Forelimb muscle (tissue), 1 donor: ENCODE data around the gene MATN4. TPM values are rescaled to one million over a fixed set of nuclear protein-coding genes. Genes with fewer than 3 reads are reported as not detected.

Experiments used
- DNase-seq: peaks from one replicate; pipeline ENCODE4 v3.0.0-alpha.2; 2013; ENCODE audit warnings: low read depth
- polyA plus RNA-seq: library from polyadenylated mRNA; unstranded; fragments of 120-200 nt; gene quantifications from one replicate; pipeline ENCODE4 v1.2.1, GENCODE V29; 2013; ENCODE audit not compliant: insufficient read length

Gene MATN4
- polyA plus RNA-seq, 1 donor, result 0.57 TPM

DNA sequence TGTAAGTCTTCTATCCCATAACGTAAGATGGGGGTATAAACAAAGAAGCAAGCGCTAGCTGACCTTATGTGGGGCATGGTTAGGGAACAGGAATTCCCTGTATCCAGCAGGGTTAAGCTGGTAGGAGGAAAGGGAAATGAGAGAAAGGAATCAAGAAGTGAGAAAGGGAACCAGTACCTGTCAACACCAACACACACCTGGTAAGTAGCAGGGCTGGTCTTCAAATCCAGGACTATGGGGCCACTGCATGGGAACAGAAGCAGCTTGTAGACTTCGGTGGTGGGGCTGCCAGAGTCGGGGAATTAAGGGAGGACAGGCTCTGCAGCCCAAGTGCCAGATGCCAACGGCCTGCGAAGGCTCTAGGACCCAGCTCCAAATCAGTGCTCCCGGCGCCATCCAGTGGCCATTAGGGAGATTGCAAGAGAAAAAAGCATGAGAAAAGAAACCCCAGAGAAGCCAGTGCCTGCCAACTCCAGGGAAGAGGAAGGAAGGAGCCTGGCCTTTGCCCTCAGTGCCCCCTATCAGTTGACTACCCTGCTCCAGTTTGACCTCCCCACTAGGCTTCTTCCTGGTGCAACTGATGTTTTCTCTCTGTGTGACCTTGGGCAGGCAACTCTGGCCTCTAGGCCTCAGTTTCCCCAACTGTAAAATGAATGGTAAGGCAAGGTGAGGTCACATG is 17.3 kb downstream of the MATN4 start:
- peak; percentile 14 for DNase-seq

DNA sequence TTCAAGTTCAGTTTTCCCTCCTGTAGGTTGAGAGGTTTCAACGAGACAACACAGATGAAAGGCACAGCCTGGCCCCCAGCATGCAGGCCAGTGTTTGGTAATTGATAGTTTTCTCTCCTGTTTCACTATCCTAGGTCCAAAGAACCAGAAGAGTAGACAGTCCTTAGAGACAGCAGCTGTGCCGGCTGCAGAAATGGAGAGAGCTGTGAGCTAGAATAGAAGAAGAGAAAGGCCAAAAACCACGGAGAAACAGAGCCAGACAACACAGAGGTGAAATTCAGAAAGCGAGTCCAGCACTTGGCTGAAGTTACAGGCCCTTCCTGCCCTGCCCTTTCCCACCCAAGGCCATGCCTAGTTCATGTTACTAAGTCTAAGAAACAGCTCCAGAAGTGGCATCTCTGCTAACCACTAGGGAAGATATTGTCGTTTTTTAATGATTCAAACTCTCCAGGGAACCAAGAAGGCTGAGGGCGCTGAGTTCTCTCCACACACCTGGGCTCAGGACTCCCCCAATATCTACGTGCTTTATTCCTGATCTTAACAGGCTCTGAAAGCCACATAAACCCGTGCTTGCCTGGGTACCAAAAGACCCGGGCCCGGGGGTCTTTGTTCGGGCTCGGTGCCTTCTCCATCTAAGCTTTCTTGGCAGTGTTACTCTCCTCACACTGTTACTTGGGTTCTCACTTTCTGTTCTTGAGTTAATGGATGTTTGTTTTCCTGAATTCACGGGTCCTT is 18.0 kb downstream of the MATN4 start:
- no peak for DNase-seq

DNA sequence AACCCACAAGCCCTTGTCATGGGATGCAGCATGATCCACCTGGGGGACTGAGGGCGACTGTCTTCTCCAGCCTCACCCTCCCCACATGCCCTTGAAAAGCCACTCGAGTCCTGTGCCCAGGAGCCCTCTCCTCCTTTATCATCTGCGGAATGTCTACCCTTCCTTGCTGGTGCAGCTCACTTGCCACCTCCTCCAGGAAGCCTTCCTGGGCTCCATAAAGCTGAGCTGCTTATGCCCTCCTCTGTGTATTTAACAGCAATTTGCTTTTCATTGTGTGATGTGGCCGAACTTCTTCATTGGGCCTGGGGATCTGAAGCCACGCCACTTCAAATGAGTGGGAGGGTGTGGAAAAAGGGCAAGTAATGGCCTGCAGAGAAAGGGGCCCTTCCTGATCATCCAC is 19.2 kb downstream of the MATN4 start:
- DNase-seq, result no peak

DNA sequence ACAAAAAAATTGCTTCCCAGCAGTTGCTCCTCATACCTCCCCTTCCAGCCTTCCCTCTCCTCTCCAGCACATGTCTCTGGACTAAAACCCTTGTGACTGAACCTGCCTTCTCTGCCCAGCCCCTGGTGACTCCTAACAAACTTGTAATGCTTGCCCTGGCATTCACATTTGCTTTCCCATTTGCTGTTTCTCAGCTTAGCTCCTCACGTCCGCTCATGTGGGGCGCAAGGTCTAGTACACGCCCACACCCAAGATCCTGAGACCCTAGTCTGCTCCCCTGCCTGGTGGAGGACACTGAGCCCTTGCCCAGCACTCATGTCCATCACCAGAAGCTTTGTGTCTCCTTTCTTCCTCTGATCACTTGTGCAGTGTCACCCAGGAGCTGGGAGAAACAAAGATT is 19.7 kb downstream of the MATN4 start:
- no peak for DNase-seq

DNA sequence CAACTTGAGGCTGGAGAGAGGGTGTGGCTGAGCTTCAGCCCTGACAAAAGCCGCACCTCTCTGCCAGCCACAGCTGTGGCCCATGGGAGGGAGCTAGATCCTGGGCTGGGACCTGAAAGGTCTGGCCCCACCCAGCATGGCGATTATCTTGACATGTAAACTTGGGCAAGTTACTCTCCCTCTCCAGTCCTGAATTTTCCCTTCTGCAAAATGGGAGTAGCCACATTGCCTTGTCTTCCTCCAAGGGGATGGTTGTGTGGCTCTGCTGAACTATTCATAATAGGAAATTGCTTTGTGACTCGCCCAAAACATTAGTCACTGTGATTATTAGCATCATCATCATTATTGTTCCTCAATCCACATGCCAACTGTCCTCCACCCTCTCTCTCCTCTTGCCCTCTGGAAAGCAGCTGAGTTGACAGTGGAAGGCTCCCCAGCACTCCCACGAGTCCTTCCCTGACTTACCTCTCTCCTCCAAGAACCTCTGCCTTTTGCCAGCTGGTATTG is 24.5 kb downstream of the MATN4 start:
- no peak for DNase-seq

DNA sequence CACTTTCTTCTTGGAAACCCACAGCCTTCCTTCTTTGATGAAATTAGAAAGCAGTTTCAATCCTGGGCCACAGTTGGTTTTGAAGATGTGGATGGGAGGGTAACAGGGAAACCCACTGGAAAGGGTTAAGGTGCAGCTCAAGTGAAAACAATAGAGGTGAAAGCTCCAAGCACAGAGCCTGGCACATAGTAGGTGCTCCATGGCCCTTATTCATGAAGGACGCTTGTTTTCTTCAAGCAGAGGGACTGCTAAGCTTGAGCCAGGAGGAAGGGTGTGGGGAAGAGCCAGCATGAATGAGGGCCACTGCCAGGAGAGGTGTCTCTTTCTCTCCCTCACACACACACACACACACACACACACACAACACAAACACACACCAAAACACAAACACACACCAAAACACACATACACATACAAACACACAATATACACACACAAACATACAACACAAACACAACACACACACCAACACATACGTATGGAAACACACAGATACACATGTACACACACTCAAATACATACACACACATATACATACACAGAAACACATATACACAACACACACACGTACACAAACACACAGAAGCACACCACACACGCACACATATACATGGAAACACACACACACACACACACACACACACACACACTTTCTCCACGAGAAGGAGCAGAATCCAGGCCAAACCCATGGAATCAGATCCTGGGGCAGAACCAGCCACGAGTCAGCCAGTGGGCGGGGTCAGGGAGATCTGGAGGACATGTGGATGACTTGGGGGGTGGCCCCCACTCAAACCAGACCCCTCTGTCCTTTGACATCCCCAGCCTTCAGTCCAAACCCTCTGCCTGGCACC is 25.2 kb downstream of the MATN4 start:
- no peak for DNase-seq

DNA sequence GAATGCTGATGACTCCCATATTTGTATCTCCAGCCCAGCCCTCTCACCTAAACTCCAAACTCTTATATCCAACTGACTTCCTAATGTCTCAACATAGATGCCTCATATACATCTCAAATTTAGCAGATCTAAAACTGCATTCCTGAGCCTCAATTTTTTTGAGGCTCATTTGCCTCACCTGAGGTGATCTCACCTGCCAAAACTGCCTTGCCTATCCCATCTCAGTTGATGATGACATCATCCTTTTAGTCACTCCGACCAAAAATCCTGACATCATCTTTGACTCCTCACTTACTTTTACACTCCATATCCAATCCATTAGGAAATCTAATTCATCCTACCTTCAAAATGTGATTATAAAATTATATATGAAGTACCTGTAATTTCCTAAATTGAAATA is 28.1 kb downstream of the MATN4 start:
- no peak for DNase-seq

DNA sequence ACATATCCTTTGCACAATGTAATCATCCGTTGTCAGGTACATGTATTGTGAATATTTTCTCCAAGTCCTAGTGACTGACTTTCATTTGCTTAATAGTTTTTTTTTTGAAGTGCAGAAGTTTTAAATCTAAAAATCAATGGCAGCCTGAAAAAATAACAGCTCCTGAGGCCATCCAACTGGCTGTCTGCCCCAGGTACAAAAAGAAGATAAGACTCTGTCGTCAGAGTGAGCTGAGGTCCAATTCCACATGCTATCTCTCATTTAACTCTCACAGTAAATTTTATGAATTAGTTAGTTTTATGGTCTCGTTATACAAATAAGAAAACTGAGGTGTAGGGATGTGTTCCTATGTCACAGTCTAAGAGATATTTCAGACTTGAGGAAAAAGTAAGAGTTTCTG is 32.8 kb downstream of the MATN4 start:
- no peak for DNase-seq

DNA sequence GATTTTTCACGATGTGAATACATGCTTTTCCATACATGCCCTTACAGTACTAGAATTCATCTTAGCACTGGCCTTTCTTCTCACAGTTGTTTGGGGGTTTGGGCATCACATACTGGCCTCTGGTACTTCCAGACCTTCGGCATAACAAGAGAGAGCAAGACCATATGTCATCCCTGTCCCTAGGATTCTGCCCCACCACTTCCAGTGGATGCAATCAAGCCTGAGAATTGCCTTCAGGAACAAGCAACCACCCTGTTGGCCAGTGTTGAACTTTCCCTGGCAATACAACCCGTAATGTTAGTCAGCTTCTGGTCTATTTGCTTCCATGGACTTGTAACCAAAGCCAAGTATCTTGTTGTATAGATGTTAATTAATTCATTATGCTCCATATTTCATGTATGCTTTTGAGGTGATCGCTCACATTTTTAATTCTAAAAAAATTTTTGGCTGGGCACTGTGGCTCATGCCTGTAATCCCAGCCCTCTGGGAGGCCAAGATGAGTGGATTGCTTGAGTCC is 38.3 kb downstream of the MATN4 start:
- DNase-seq, result no peak

DNA sequence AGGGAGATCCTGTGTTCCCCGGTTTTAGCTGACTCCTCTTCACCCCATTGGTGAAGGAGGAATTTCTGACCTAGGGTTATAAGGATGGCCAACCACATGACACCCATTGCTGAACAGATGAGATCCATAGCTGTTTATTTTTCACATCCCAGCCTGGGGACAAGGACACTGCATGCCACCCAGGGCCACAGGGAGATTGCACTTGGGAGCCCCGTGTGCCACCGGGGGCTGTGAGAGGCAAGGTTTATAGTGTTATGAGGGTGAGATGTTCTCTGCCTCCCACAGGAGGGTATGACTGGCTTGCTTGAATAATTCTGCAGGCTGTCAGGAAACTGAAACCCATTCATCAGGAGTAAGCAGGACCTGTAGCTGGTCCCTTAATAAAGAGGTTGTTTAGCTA is 39.0 kb downstream of the MATN4 start:
- DNase-seq, result no peak

DNA sequence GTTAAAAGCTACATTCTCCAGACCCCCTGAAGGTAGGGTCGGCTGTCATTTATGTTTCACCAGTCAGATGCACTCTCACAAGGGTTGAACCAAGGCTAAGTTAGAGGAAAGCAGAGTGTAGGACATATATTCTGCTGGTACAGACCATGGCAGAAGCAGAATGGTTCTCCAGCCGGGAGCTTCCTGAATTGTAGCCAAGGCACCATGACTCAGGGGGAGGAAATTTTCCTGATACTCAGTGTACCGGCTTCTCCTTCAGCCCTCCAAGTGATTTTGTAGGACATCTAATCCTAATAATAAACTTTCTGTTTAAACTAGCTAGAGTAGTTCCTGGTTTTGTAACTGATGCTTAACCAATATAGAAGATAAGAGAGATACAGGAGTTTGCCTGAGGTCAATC is 39.6 kb downstream of the MATN4 start:
- DNase-seq, result no peak

DNA sequence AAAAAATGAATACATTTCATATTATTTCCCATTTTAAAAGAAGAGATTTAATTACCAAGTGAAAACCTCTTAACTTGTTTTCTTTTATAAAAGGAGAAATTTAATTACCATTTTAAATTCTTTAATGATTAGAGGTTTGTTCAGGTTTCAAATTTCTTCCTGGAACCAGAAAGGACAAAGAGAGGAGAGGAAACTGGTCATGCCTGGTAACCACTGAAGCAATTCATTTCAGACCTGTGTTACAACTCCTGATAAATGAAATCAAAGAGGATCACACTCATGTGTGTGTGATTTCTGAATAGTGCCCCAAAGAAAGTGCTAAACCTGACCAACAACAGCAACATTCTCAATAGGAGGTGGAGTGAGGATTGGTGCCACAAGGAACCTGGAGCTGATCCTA is 41.1 kb downstream of the MATN4 start:
- no peak for DNase-seq

DNA sequence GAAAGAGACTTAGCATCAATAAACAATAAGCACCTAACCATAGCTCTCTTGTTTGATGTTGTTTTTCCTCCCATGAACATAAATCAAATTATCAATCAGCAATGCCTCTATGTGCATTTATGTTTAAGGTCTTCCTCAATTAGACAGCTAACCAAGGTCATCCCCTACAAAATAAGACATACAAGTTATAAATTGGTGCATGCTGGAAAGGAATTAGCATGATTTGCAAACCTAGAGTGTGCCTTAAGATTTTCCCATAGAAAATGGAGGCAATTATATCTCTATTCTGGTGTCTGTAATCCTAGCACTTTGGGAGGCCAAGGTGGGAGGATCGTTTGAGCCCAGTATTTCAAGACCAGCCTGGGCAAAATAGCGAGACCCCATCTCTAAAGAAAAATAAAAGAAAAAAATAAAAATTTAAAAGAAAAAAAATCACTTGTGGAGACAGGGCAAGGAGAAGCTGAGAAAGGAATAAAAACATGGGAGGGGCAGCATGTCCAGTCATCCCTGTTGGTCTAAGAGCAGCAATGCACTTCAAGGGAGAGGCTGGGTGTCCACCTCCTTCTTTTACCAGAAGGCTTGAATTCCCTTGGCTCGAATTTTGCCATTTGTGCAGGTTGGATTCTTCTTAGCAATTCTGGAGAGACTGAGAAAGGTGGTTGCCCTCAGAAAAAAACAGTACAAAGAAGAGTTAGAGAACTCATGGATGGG is 44.4 kb downstream of the MATN4 start:
- no peak for DNase-seq

DNA sequence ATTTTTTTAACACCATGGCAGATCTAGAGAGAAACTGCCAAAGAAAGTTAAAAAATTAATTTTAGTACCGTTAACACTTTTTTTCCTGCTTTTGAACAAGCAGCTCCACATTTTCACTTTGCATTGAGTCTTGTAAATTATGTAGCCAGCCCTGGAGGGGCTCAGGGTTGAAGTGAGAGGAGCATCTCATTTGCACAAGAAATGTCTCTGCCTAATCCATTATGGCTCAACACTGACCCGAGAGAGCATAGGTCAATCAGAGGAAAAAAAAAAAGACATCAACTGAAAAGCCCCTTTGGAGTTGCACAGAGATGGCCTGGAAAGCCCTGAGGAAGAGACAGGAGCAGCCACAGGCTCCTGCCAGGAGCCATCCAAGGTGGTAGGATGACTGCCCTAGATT is 49.4 kb downstream of the MATN4 start:
- DNase-seq, result no peak

DNA sequence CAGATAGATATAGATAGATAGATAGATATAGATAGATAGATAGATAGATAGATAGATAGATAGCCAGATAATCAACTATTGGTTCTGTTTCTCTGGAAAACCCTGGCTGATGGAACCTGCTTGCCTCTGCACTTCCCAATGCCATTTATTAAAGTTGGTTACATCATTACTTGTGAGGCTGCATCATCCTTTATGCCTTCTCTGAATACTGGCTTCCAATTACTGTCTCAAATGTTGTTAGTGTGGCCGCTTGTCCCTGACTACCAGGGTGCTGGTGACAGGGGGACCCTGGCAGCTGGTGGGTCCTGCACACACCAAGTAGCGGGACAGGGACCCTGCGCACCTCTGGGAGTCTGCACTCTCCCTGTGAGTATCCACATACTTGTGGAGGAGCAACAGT is 49.8 kb downstream of the MATN4 start:
- no peak for DNase-seq

DNA sequence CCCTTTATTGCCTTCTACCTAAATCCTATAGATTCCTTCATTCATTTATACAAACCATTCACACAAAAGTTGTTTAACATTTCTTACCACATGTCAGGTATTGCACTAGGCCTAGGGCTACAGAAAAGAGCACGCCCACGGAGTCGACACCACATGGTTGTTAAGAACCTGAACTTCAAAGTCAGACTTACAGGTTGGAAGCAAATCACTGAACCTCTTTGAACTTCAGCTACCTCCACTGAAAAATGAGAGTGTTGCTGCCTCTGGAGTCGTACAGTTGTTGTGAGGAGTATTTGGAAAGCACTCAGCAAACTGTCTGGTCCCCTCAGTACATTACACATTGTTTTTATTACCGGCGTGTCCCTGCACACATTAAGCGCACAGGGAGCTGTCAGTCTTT is 50.4 kb downstream of the MATN4 start:
- no peak for DNase-seq

DNA sequence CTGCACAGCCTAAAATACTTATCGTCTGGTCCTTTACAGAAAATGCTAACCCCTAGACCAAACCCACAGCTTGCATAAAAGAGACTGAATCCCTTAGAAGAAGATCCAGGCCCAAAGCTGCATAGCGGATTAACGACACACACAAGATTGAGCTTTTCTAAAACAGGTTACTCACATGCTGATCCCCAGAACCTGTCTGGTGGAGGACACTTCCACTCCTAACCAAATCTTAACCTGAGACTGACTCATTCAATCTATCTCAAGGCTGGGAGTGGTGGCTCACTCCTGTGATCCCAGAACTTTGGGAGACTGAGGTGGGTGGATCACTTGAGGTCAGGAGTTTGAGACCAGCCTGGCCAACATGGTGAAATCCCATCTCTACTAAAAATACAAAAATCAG is 50.9 kb downstream of the MATN4 start:
- DNase-seq, result no peak

DNA sequence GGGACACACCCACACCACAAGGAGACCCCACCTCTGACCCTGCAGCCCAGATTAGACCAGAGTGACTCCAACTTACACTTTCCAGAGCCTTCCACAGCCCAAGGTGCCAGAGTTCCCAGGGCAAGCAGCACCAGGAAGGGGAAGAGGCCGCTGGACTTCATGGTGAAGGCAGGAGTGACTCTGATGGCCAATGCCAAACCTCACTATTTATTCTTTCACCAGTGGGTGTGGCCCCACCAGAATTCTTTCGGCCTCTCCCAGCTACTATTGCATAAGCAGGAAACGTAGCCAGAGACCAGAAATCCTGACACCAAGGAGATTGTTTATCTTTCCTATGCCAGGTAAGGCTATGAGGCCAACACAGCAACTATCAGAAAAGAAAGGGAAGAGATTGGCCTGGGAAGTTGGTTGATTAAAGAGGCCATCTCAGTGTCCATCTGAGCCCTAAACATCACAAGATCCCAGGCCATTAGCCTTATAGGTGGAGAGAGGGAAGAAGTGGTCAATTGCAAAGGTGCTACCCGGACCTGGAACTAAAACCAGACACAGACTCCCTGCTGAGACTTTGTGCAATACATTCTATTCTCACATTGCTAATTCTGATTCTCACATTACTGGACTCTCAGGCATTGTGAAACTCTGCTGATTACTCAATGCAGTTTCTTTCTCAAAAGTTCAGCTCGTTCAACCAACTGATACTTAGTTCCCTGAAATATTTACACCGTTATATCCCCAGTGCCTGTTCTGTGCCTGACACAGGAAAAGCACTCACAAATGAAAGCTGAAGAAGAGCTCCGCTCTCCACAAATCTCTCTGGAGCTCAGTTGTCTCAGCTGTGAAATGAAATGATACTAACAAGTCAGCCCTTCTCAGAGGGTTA is 53.5 kb downstream of the MATN4 start, which contains the start of gene SLPI:
TSS of gene SLPI (minus strand) at position 182 of the 880 bp plus-strand sequence. CDS start at position 161, 21 bp downstream.
- DNase-seq, result no peak

DNA sequence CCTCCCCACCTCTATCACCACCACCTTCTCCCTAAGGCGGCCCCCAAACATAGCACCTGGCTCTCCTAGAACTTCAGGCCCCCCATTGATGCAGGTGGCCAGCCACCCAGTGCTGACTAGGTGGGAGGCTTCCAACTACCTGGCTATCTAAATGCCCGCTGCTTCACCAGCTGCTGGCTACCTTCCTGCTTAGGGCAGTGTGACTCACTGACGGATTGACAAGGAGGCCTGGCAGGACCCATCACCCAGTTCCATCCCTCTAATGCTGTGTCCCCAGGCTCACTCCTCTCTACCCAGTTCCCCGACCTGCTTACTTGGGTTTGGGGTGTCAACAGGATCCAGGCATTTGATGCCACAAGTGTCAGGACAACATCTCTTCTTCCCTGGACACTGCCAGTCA is 54.8 kb downstream of the MATN4 start:
- DNase-seq, result no peak

DNA sequence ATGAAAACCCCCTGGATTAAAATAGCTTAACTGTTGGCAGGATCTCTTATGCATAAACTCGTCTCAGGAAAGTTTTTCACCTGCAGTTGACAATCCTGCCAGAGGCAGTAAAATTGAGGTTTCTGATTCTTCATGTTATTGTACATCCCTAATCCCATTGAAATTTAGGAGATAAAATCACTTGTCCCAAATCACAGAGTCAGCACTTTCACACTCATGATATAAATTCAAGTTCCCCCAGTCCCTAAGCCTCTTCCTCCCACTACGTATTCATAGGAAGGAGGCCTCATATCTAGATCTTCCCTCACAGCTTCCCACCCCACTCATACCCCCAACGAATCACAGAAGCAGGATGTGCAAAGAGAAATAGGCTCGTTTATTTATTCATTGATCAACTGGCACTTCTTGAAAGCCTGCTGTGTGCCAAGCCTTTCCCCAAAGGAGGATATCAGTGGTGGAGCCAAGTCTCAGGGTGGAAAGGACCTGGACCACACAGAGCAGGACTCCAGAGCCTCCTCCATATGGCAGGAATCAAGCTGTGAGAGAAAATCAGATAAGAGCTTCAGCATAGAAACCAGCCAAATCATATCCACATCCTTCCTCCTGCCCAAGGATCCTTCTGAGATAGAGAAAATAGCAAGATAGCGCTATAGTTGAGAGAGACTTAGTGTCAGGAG is 56.1 kb downstream of the MATN4 start:
- DNase-seq, result no peak
